ENCODE data around the gene STRN3.
"Not testable (repeated sequence)": the region's sequence is repeated elsewhere in the genome, so short reads cannot be mapped to it uniquely, and the experiment has no call there.

The STRN3 gene

GRCh38 chr14:31026077-31026449 is at the start of gene STRN3:
Gene STRN3, minus strand, starts transcription at chr14:31026379. Its CDS starts 194 bp downstream, at chr14:31026185.
- H3K4me3 ChIP-seq (ENCODE audit: low read length) = peak within 1 kb of the TSS; percentile 94
- no peak for TF ChIP-seq ZNF274 (IDR thresholded peaks at IDR 0.05; ENCODE audit: low read depth, low read length)

GRCh38 chr14:31075144-31075543 is 49.0 kb upstream of the STRN3 start:
- no peak overlapping the region for H3K4me3 ChIP-seq (ENCODE audit: low read length)
- TF ChIP-seq ZNF274 (IDR thresholded peaks at IDR 0.05; ENCODE audit: low read depth, low read length) = no peak

GRCh38 chr14:31071151-31071550 is 45.0 kb upstream of the STRN3 start:
- TF ChIP-seq ZNF274 (IDR thresholded peaks at IDR 0.05; ENCODE audit: low read depth, low read length) = no peak

GRCh38 chr14:31070431-31070830 is 44.3 kb upstream of the STRN3 start:
- H3K4me3 ChIP-seq (ENCODE audit: low read length) = no peak overlapping the region
- no peak for TF ChIP-seq ZNF274 (IDR thresholded peaks at IDR 0.05; ENCODE audit: low read depth, low read length)

More at GRCh38 chr14:31071151-31071550, 45.0 kb upstream of the STRN3 start:
- no peak overlapping the region for H3K4me3 ChIP-seq (ENCODE audit: low read length)

- H3K4me3 ChIP-seq (ENCODE audit: low read length) = no peak overlapping the region
- no peak for TF ChIP-seq ZNF274 (IDR thresholded peaks at IDR 0.05; ENCODE audit: low read depth, low read length)
Observed at GRCh38 chr14:31069343-31069742, 43.2 kb upstream of the STRN3 start.

- TF ChIP-seq ZNF274 (IDR thresholded peaks at IDR 0.05; ENCODE audit: low read depth, low read length) = no peak
- no peak overlapping the region for H3K4me3 ChIP-seq (ENCODE audit: low read length)
Observed at GRCh38 chr14:31068235-31068634, 42.1 kb upstream of the STRN3 start.

- not testable (repeated sequence) for H3K4me3 ChIP-seq (ENCODE audit: low read length)
Observed at GRCh38 chr14:31062908-31063307, 36.7 kb upstream of the STRN3 start.

GRCh38 chr14:31060253-31060875 is 34.2 kb upstream of the STRN3 start:
- no peak overlapping the region for H3K4me3 ChIP-seq (ENCODE audit: low read length)
- TF ChIP-seq ZNF274 (IDR thresholded peaks at IDR 0.05; ENCODE audit: low read depth, low read length) = no peak

- no peak overlapping the region for H3K4me3 ChIP-seq (ENCODE audit: low read length)
- TF ChIP-seq ZNF274 (IDR thresholded peaks at IDR 0.05; ENCODE audit: low read depth, low read length) = no peak
Observed at GRCh38 chr14:31059152-31059924, 33.2 kb upstream of the STRN3 start.

- no peak overlapping the region for H3K4me3 ChIP-seq (ENCODE audit: low read length)
- no peak for TF ChIP-seq ZNF274 (IDR thresholded peaks at IDR 0.05; ENCODE audit: low read depth, low read length)
Observed at GRCh38 chr14:31057701-31058364, 31.7 kb upstream of the STRN3 start.

- no peak for TF ChIP-seq ZNF274 (IDR thresholded peaks at IDR 0.05; ENCODE audit: low read depth, low read length)
- H3K4me3 ChIP-seq (ENCODE audit: low read length) = no peak overlapping the region
Observed at GRCh38 chr14:31057035-31057434, 30.9 kb upstream of the STRN3 start.

GRCh38 chr14:31052905-31053586 is 26.9 kb upstream of the STRN3 start:
- not testable (repeated sequence) for H3K4me3 ChIP-seq (ENCODE audit: low read length)

- no peak for TF ChIP-seq ZNF274 (IDR thresholded peaks at IDR 0.05; ENCODE audit: low read depth, low read length)
- no peak overlapping the region for H3K4me3 ChIP-seq (ENCODE audit: low read length)
Observed at GRCh38 chr14:31051511-31051910, 25.3 kb upstream of the STRN3 start.

GRCh38 chr14:31051023-31051422 is 24.8 kb upstream of the STRN3 start:
- TF ChIP-seq ZNF274 (IDR thresholded peaks at IDR 0.05; ENCODE audit: low read depth, low read length) = no peak

More at GRCh38 chr14:31051023-31051422, 24.8 kb upstream of the STRN3 start:
- no peak overlapping the region for H3K4me3 ChIP-seq (ENCODE audit: low read length)

All from GM08714 (cell line).